ENCODE results near the gene PRPF39. TPM values are rescaled to one million over a fixed set of nuclear protein-coding genes. Genes with fewer than 3 reads are reported as not detected.

PRPF39 gene
- polyA plus RNA-seq, 1 of the 3 experiments (the other 2 are of a cell fraction): 14.6 TPM

- CTCF ChIA-PET: interaction anchor here (0.6 to 1.2 kb wide), 2 partner anchors 13 to 42 kb away, joined by 3 read pairs; partner anchors contain the start of gene FKBP3
Measured at GRCh38 chr14:45091710-45092109, 7.8 kb downstream of the PRPF39 start.

GRCh38 chr14:45094275-45094674 lies 10.4 kb downstream of the PRPF39 start:
- Histone ChIP-seq H2AFZ (ENCODE audit: low read depth) (no peak overlapping the region), H3K4me1 (ENCODE audit: control insufficient read depth in 1 of 2, insufficient read depth in 2 of 2, low read depth in 1 of 2, low read length in 1 of 2) (no peaks in the 10 kb centered on the region; a peak in 1 of 4 replicates), H3F3A (replicated peaks; ENCODE audit: insufficient read depth) (peaks cover 5% of the 10 kb centered on the region), H3K36me3 (replicated peaks in 1 of 2; ENCODE audit: control insufficient read depth in 1 of 2, insufficient read depth in 2 of 2, low read length in 1 of 2) (peaks cover 0 to 17% of the 10 kb centered on the region in 2 experiments), H4K20me1 (ENCODE audit: insufficient read depth) (peaks cover 12% of the 10 kb centered on the region; the same call in 1 of the 2 replicates), H3K9ac (no peak overlapping the region), H3K79me2 (ENCODE audit: insufficient read depth) (peaks cover 61% of the 10 kb centered on the region), H3K27me3 (ENCODE audit: insufficient read depth) (no peaks in the 10 kb centered on the region), H3K9me3 (no peaks in the 10 kb centered on the region), H3K4me3 (ENCODE audit: low read depth in 2 of 2, low read length in 1 of 2) (no peak overlapping the region), H3K9me2 (no peaks in the 10 kb centered on the region), H3K27ac (ENCODE audit: low read depth in 2 of 2, low read length in 1 of 2) (no peak overlapping the region), H3K4me2 (no peak overlapping the region)
- WGBS (ENCODE audit: low lambda C conversion rate): 100% methylated on average over 2 of the region's 2 CpGs
- ChIA-PET CTCF (interaction anchor here (0.6 kb wide), 1 partner anchor 40 kb away, joined by 3 read pairs; the partner anchor contains the start of gene FKBP3), POLR2A (no interaction called here)
- no peak for DNase-seq
- no peak for TF ChIP-seq GABPA (IDR thresholded peaks at IDR 0.05; ENCODE audit: low read depth)
- TF ChIP-seq RXRA (IDR thresholded peaks at IDR 0.05; ENCODE audit: borderline replicate concordance, low read depth): no peak
- no peak for TF ChIP-seq ZBTB33 (IDR thresholded peaks at IDR 0.05; ENCODE audit: borderline replicate concordance, low read depth)
- TF ChIP-seq CTCF (IDR thresholded peaks at IDR 0.05): no peak
- TF ChIP-seq ELF1 (IDR thresholded peaks at IDR 0.05): no peak
- TF ChIP-seq IRF3 (IDR thresholded peaks at IDR 0.05; ENCODE audit: low read depth, low read length): no peak

More at GRCh38 chr14:45091710-45092109, 7.8 kb downstream of the PRPF39 start:
- no peaks in the 10 kb centered on the region for H3K9me2 ChIP-seq
- H4K20me1 ChIP-seq (ENCODE audit: insufficient read depth): peaks cover 29% of the 10 kb centered on the region
- H3F3A ChIP-seq (replicated peaks; ENCODE audit: insufficient read depth): peaks cover 5% of the 10 kb centered on the region
- H3K27me3 ChIP-seq (ENCODE audit: insufficient read depth): no peaks in the 10 kb centered on the region
- H3K79me2 ChIP-seq (ENCODE audit: insufficient read depth): peaks cover 87% of the 10 kb centered on the region
- H3K4me2 ChIP-seq: no peak overlapping the region
- no peak for DNase-seq
- H3K4me3 ChIP-seq (ENCODE audit: low read depth in 2 of 2, low read length in 1 of 2): no peak overlapping the region
- H2AFZ ChIP-seq (ENCODE audit: low read depth): no peak overlapping the region
- POLR2A ChIA-PET: no interaction called here
- no peak overlapping the region for H3K9ac ChIP-seq
- no peak overlapping the region for H3K27ac ChIP-seq (ENCODE audit: low read depth in 2 of 2, low read length in 1 of 2)
- WGBS (ENCODE audit: low lambda C conversion rate): 88% methylated on average over 2 of the region's 2 CpGs
- no peaks in the 10 kb centered on the region for H3K9me3 ChIP-seq
- peaks cover 0 to 3% of the 10 kb centered on the region in 2 experiments for H3K36me3 ChIP-seq (replicated peaks in 1 of 2; ENCODE audit: control insufficient read depth in 1 of 2, insufficient read depth in 2 of 2, low read length in 1 of 2)
- TF ChIP-seq TCF12 (IDR thresholded peaks at IDR 0.05): no peak
- no peak for TF ChIP-seq PBX3 (IDR thresholded peaks at IDR 0.05)
- no peak for TF ChIP-seq NFIC (IDR thresholded peaks at IDR 0.05; ENCODE audit: borderline replicate concordance)
- no peak for TF ChIP-seq NRF1 (IDR thresholded peaks at IDR 0.05; ENCODE audit: low read depth, low read length)
- no peak for TF ChIP-seq MXI1 (IDR thresholded peaks at IDR 0.05; ENCODE audit: low read depth, low read length)
- no peak for TF ChIP-seq EP300 (IDR thresholded peaks at IDR 0.05; ENCODE audit: borderline replicate concordance in 1 of 2, low read depth in 1 of 2, low read length in 1 of 2)
- TF ChIP-seq JUND (IDR thresholded peaks at IDR 0.05): no peak
- no peak for TF ChIP-seq POLR2AphosphoS5 (IDR thresholded peaks at IDR 0.05; ENCODE audit: low read depth, low read length)
- TF ChIP-seq REST (IDR thresholded peaks at IDR 0.05; ENCODE audit: low read depth, low read length): no peak
- H3K4me1 ChIP-seq (ENCODE audit: control insufficient read depth in 1 of 2, insufficient read depth in 2 of 2, low read depth in 1 of 2, low read length in 1 of 2): no peaks in the 10 kb centered on the region; a peak in 1 of 4 replicates
